HepG2 (cell line): ENCODE measurements around the gene SLC45A3. TPM values are rescaled to one million over a fixed set of nuclear protein-coding genes. Genes with fewer than 3 reads are reported as not detected.
A peak's percentile ranks its signal among the peaks of the same experiment; 100 is the strongest.

Experiments
- ATAC-seq: fragments of 200-7000 bp; cut with Tn5 transposase; 3 replicates; pipeline ENCODE4 v1.9.1; 2020; ENCODE audit warnings: mild to moderate bottlenecking, moderate library complexity
- BruUV-seq: library from RNA; stranded (reverse); fragments of 400-500 nt; replicated peaks from 2 replicates; lab custom pipeline; 2021; lab: Mats Ljungman, UMichigan
- CTCF ChIA-PET: fragments of 300-600 bp; formaldehyde crosslinking; extraction: SDS; loops from one replicate; lab custom pipeline; 2021; ENCODE audit warnings: low total read pairs, inconsistent platforms, low intra/inter-chr PET ratio; lab: Yijun Ruan, JAX
- POLR2A ChIA-PET: fragments of 350-600 bp; sonication (Branson Sonifier 250); formaldehyde crosslinking; loops from one replicate; lab custom pipeline; 2020; ENCODE audit warnings: antibody characterized with exemption, inconsistent platforms; lab: Yijun Ruan, JAX
- DNase-seq: peaks from one replicate; pipeline ENCODE4 v3.0.0-alpha.2; 2015; ENCODE audit warnings: low spot score
- FAIRE-seq: peaks from 3 replicates; lab custom pipeline; 2011; peaks lifted over from hg19 to GRCh38; lab: Jason Lieb, UNC
- H2AFZ ChIP-seq: one replicate; pipeline ENCODE4 v1.6.1; 2011; ENCODE audit warnings: low read length, inconsistent platforms
- H3K27ac ChIP-seq: fragments of 300-600 bp; 3 replicates; pipeline ENCODE4 v1.8.0; 2011; ENCODE audit warnings: mixed run types, mild to moderate bottlenecking, mixed read lengths, low read length, inconsistent platforms; ENCODE audit not compliant: insufficient read depth; ENCODE audit errors: extremely low read length
- H3K27me3 ChIP-seq, 2 experiments: fragments of 200-600 bp in 1 of 2; 2 replicates in 1 of 2; 3 replicates in 1 of 2; pipeline versions ENCODE4 v1.6.0 to v1.8.0; 2011; ENCODE audit warnings: low read length in 2 of 2, mild to moderate bottlenecking in 2 of 2, moderate library complexity in 2 of 2, inconsistent platforms in 1 of 2; ENCODE audit not compliant: insufficient read depth in 2 of 2, control insufficient read depth in 1 of 2
- H3K36me3 ChIP-seq, 2 experiments: fragments of 200-600 bp in 1 of 2; replicated peaks in 1 of 2; 2 replicates in 1 of 2; 3 replicates in 1 of 2; pipeline versions ENCODE4 v1.5.1 to v1.8.0; 2011; ENCODE audit warnings: low read length in 2 of 2, inconsistent platforms in 1 of 2; ENCODE audit not compliant: insufficient read depth in 2 of 2, control insufficient read depth in 1 of 2
- H3K4me1 ChIP-seq: 2 replicates; pipeline ENCODE4 v1.5.1; 2012; ENCODE audit warnings: low read length, inconsistent platforms; ENCODE audit not compliant: insufficient read depth
- H3K4me2 ChIP-seq: 2 replicates; pipeline ENCODE4 v1.6.0; 2011; ENCODE audit warnings: low read depth, low read length, inconsistent platforms
- H3K4me3 ChIP-seq, 3 experiments: fragments of 200-600 bp in 1 of 3; sonication (generic), shearing (Covaris generic) in 1 of 3; replicated peaks in 1 of 3; 2 replicates each; pipeline ENCODE4 v1.5.1; 2011 to 2016; ENCODE audit warnings: low read length in 3 of 3, inconsistent platforms in 2 of 3, low read depth in 2 of 3, mild to moderate bottlenecking in 2 of 3, control low read depth in 1 of 3, mixed read lengths in 1 of 3; ENCODE audit not compliant: insufficient read depth in 1 of 3
- H3K79me2 ChIP-seq: one replicate; pipeline ENCODE4 v1.6.1; 2011; ENCODE audit warnings: low read length, inconsistent platforms; ENCODE audit not compliant: insufficient read depth
- H3K9ac ChIP-seq: 2 replicates; pipeline ENCODE4 v1.6.0; 2011; ENCODE audit warnings: mild to moderate bottlenecking, low read depth, low read length, inconsistent platforms; ENCODE audit not compliant: insufficient read depth
- H3K9me3 ChIP-seq: 2 replicates; pipeline ENCODE4 v1.5.1; 2012; ENCODE audit warnings: mild to moderate bottlenecking, low read length
- H4K20me1 ChIP-seq: 2 replicates; pipeline ENCODE4 v1.6.0; 2011; ENCODE audit warnings: inconsistent platforms, mild to moderate bottlenecking, low read length, moderate library complexity; ENCODE audit not compliant: insufficient read depth
- ARNT ChIP-seq: fragments of 450-650 bp; IDR thresholded peaks from 2 replicates; pipeline ENCODE4 v1.6.1; 2017
- FOSL1 ChIP-seq: sonication (generic); formaldehyde crosslinking; IDR thresholded peaks from 2 replicates; pipeline ENCODE4 v1.9.0; 2021; ENCODE audit warnings: missing genetic modification reagents, borderline replicate concordance
- IRF2 ChIP-seq: IDR thresholded peaks from 2 replicates; pipeline ENCODE4 v1.6.1; 2018; ENCODE audit warnings: missing genetic modification reagents, missing compliant biosample characterization
- MED1 ChIP-seq: sonication (generic); formaldehyde crosslinking; IDR thresholded peaks from 2 replicates; pipeline ENCODE4 v1.4.0; 2020; ENCODE audit warnings: missing genetic modification reagents
- MED8 ChIP-seq: sonication (generic); formaldehyde crosslinking; IDR thresholded peaks from 2 replicates; pipeline ENCODE4 v1.8.1; 2023; ENCODE audit warnings: mild to moderate bottlenecking, missing genetic modification reagents; ENCODE audit not compliant: insufficient replicate concordance
- RCOR2 ChIP-seq: IDR thresholded peaks from 2 replicates; pipeline ENCODE4 v1.6.1; 2016; ENCODE audit warnings: missing biosample characterization, missing genetic modification reagents
- REL ChIP-seq: sonication (generic); formaldehyde crosslinking; conservative IDR thresholded peaks from 2 replicates; pipeline ENCODE4 v1.8.0; 2022; ENCODE audit warnings: mild to moderate bottlenecking, missing genetic modification reagents, moderate library complexity
- TAF15 ChIP-seq: fragments of 200-400 bp; formaldehyde crosslinking; IDR thresholded peaks from one replicate; pipeline ENCODE4 v1.6.1; 2018; ENCODE audit warnings: mild to moderate bottlenecking, low read depth, low read length; ENCODE audit not compliant: poor library complexity, severe bottlenecking
- YEATS2 ChIP-seq: sonication (generic); formaldehyde crosslinking; IDR thresholded peaks from 2 replicates; pipeline ENCODE4 v1.4.0; 2020; ENCODE audit warnings: missing genetic modification reagents, borderline replicate concordance
- ZBTB20 ChIP-seq: sonication (generic); formaldehyde crosslinking; IDR thresholded peaks from 2 replicates; pipeline ENCODE4 v1.8.1; 2023; ENCODE audit warnings: missing genetic modification reagents, low read depth, mild to moderate bottlenecking, borderline replicate concordance
- ZKSCAN1 ChIP-seq: fragments of 150-350 bp; IDR thresholded peaks from 2 replicates; pipeline ENCODE4 v1.6.1; 2014; ENCODE audit warnings: low read length
- ZMYM3 ChIP-seq: sonication (generic); formaldehyde crosslinking; IDR thresholded peaks from 2 replicates; pipeline ENCODE4 v1.5.1; 2020; ENCODE audit warnings: mild to moderate bottlenecking, missing genetic modification reagents
- ZNF329 ChIP-seq: sonication (generic); formaldehyde crosslinking; IDR thresholded peaks from 2 replicates; pipeline ENCODE4 v1.9.0; 2021; ENCODE audit warnings: low read depth, mild to moderate bottlenecking, missing genetic modification reagents
- ZNF501 ChIP-seq: sonication (generic); formaldehyde crosslinking; IDR thresholded peaks from 2 replicates; pipeline ENCODE4 v1.5.1; 2020; ENCODE audit warnings: mild to moderate bottlenecking, moderate library complexity, missing genetic modification reagents
- ZNF549 ChIP-seq: sonication (generic); formaldehyde crosslinking; IDR thresholded peaks from 2 replicates; pipeline ENCODE4 v1.5.0; 2020; ENCODE audit warnings: missing genetic modification reagents
- ZNF552 ChIP-seq: sonication (generic); formaldehyde crosslinking; IDR thresholded peaks from 2 replicates; pipeline ENCODE4 v1.9.0; 2022; ENCODE audit warnings: missing genetic modification reagents, mild to moderate bottlenecking, borderline replicate concordance
- ZNF768 ChIP-seq: sonication (generic); formaldehyde crosslinking; IDR thresholded peaks from 2 replicates; pipeline ENCODE4 v1.4.0; 2020; ENCODE audit warnings: missing genetic modification reagents
- ZNF781 ChIP-seq: sonication (generic); formaldehyde crosslinking; IDR thresholded peaks from 2 replicates; pipeline ENCODE4 v1.5.1; 2020; ENCODE audit warnings: borderline replicate concordance, mild to moderate bottlenecking, missing genetic modification reagents; ENCODE audit errors: not compliant biosample characterization
- ZNF839 ChIP-seq: sonication (generic); formaldehyde crosslinking; IDR thresholded peaks from 2 replicates; pipeline ENCODE4 v1.4.0; 2020; ENCODE audit warnings: missing genetic modification reagents, mild to moderate bottlenecking, borderline replicate concordance
- WGBS: methylation state at CpG from one replicate; pipeline ENCODE4 v1.1.6; 2017; ENCODE audit warnings: low lambda C conversion rate; 5-methylcytosine and 5-hydroxymethylcytosine counted together
- in situ Hi-C: cut with HindIII; loops from 2 replicates; pipeline ENCODE4 v1.10.0; 2017; ENCODE audit warnings: low pct_unique_long_range_greater_than_20kb; ENCODE audit not compliant: extremely low pct_ligation_motif_present
- intact Hi-C: fragments of 100-400 bp; cut with micrococcal nuclease; formaldehyde crosslinking; loops from one replicate; pipeline ENCODE4 v1.10.0; 2022; ENCODE audit not compliant: unreplicated experiment
- polyA plus RNA-seq, 8 experiments: library from polyadenylated mRNA; depleted of rRNA in 3 of 8; stranded (reverse) in 7 of 8; unstranded in 1 of 8; fragments of >200 nt; fragmentation: Illumina TruSeq in 4 of 8; extraction: Trizol in 4 of 8; gene quantifications; 2 replicates each; pipeline versions ENCODE4 v1.2.1 to v1.2.3, GENCODE V29; 2011 to 2016; ENCODE audit warnings: low read depth in 4 of 8, missing spikeins in 1 of 8, mixed read lengths in 1 of 8; ENCODE audit not compliant: insufficient read depth in 1 of 8
- total RNA-seq, 5 experiments: library from RNA; depleted of rRNA; stranded (reverse); fragments of >200 nt; fragmentation: Illumina TruSeq; extraction: Trizol; gene quantifications; 2 replicates each; pipeline ENCODE4 v1.2.3, GENCODE V29; 2016; ENCODE audit warnings: low read depth in 1 of 5
- TF ChIP-seq, protein P1 (sequence below): sonication (generic); formaldehyde crosslinking; conservative IDR thresholded peaks from 2 replicates; pipeline ENCODE4 v1.8.0; 2022; ENCODE audit warnings: low read depth, missing genetic modification reagents
- TF ChIP-seq, protein P2 (sequence below): sonication (generic); formaldehyde crosslinking; IDR thresholded peaks from 2 replicates; pipeline ENCODE4 v1.4.0; 2020; ENCODE audit warnings: mild to moderate bottlenecking, missing genetic modification reagents

Gene SLC45A3
- total and polyA plus RNA-seq, 2 of the 13 experiments (the other 11 are each of a cell fraction or from before 2014, with no cell fraction given), result 3.4 to 4.1 TPM

DNA sequence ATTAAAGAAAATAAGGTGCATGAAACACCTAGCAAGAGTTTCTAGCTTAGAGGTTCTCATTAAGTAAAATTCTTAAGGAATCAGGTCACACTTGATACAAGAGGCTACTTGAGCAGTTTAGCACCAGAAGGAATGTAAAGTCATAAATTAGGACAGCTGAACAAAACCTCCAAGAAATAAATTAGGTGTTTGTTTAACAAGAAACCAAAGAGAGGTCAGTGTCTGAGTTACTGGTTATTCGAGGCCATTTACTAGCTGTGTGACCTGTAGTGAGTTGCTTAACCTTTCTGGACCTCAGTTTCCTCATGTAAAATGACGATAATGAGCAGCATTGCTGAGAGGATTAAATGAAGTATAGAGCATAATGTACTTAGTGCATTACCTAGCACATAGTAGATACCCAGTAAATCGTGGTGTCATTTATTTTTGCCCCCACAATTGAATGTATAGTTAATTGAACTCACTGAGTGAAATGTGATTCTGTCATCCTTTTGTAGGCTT is 47.6 kb downstream of the SLC45A3 start:
- WGBS, result 41% methylated on average over 3 of the region's 3 CpGs
- Histone ChIP-seq H3K4me3 (peak overlapping the region; percentile 64 to 96 (median 95)), H4K20me1 (no peaks in the 10 kb centered on the region), H3K9ac (peak overlapping the region; percentile 82), H3K27me3 (no peaks in the 10 kb centered on the region; a peak in 1 of 5 replicates), H3K4me2 (peak overlapping the region; percentile 90), H3K36me3 (no peaks in the 10 kb centered on the region), H3K4me1 (peaks cover 60% of the 10 kb centered on the region), H2AFZ (no peak overlapping the region), H3K27ac (no peak overlapping the region), H3K79me2 (peaks cover 29% of the 10 kb centered on the region), H3K9me3 (no peaks in the 10 kb centered on the region)
- intact Hi-C loops, result loop anchor here (1.0 kb wide), 1 partner anchor 40 kb away; no protein-coding TSS in a partner anchor
- ChIA-PET POLR2A (interaction anchor here (0.7 to 3.7 kb wide), 22 partner anchors 9 to 183 kb away, joined by 3 to 63 read pairs (median 4); no protein-coding TSS in a partner anchor), CTCF (interaction anchor here (2.2 kb wide), 1 partner anchor 42 kb away, joined by 16 read pairs; no protein-coding TSS in a partner anchor)
- FAIRE-seq (no peak), DNase-seq (no peak), ATAC-seq (no peak)
- TF ChIP-seq ZNF549 (no peak), MED1 (CRISPR knock-in tag) (no peak), ZNF781 (CRISPR knock-in tag) (no peak), ZMYM3 (CRISPR knock-in tag) (peak; percentile 59; the same call in 1 of the 2 replicates), ARNT (no peak), ZBTB20 (CRISPR knock-in tag) (no peak), ZNF329 (CRISPR knock-in tag) (no peak), ZKSCAN1 (no peak), REL (CRISPR knock-in tag) (no peak), ZNF768 (CRISPR knock-in tag) (peak; percentile 81; the same call in 1 of the 2 replicates), IRF2 (no peak), ZNF501 (CRISPR knock-in tag) (no peak), FOSL1 (no peak), TAF15 (no peak), MED8 (CRISPR knock-in tag) (no peak), ZNF839 (no peak), YEATS2 (CRISPR knock-in tag) (no peak), RCOR2 (CRISPR knock-in tag) (0 out of 2 replicates have a peak, but pooled peaks have one; percentile 26), ZNF552 (CRISPR knock-in tag) (no peak)
- TF ChIP-seq, protein P1, sequence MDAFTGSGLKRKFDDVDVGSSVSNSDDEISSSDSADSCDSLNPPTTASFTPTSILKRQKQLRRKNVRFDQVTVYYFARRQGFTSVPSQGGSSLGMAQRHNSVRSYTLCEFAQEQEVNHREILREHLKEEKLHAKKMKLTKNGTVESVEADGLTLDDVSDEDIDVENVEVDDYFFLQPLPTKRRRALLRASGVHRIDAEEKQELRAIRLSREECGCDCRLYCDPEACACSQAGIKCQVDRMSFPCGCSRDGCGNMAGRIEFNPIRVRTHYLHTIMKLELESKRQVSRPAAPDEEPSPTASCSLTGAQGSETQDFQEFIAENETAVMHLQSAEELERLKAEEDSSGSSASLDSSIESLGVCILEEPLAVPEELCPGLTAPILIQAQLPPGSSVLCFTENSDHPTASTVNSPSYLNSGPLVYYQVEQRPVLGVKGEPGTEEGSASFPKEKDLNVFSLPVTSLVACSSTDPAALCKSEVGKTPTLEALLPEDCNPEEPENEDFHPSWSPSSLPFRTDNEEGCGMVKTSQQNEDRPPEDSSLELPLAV (CRISPR knock-in tag), result no peak
- TF ChIP-seq, protein P2, sequence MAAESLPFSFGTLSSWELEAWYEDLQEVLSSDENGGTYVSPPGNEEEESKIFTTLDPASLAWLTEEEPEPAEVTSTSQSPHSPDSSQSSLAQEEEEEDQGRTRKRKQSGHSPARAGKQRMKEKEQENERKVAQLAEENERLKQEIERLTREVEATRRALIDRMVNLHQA (CRISPR knock-in tag), result no peak
- in situ Hi-C loops, result loop anchor here (5.0 kb wide), 1 partner anchor 40 kb away; no protein-coding TSS in a partner anchor
- no TSS peak for BruUV-seq
